Erythroblast (primary cell): ENCODE measurements around the gene ACSF3.

Experiments
- GATA1 ChIP-seq: IDR thresholded peaks from 2 replicates; pipeline ENCODE4 v1.6.1; 2011; ENCODE audit warnings: low read depth, mild to moderate bottlenecking, control low read depth, low read length, moderate library complexity
- POLR2A ChIP-seq: IDR thresholded peaks from 2 replicates; pipeline ENCODE4 v1.6.1; 2011; ENCODE audit warnings: mild to moderate bottlenecking, low read length

GRCh38 chr16:89071686-89072547, 21.7 kb upstream of the ACSF3 start:
- TF ChIP-seq POLR2A, result no peak
- TF ChIP-seq GATA1, result no peak
